Erythroblast (primary cell): Measurements from ENCODE around the gene NOX5.

Source experiments
- GATA1 ChIP-seq: IDR thresholded peaks from 2 replicates; pipeline ENCODE4 v1.6.1; 2011; ENCODE audit warnings: low read depth, mild to moderate bottlenecking, control low read depth, low read length, moderate library complexity
- POLR2A ChIP-seq: IDR thresholded peaks from 2 replicates; pipeline ENCODE4 v1.6.1; 2011; ENCODE audit warnings: mild to moderate bottlenecking, low read length

- TF ChIP-seq POLR2A (no peak), GATA1 (no peak)
Observed at GRCh38 chr15:69038508-69038907, 24.0 kb downstream of the NOX5 start.
